ENCODE results near the gene GEN1. TPM values are rescaled to one million over a fixed set of nuclear protein-coding genes. Genes with fewer than 3 reads are reported as not detected.

GEN1 gene
- total RNA-seq, 1 donor, result 8.3 TPM

GRCh38 chr2:17827785-17828184, 73.8 kb downstream of the GEN1 start:
- H2AFZ ChIP-seq (ENCODE audit: low read length), result no peak overlapping the region
- H3K36me3 ChIP-seq (ENCODE audit: insufficient read depth, low read length), result no peaks in the 10 kb centered on the region
- TF ChIP-seq, protein P1, sequence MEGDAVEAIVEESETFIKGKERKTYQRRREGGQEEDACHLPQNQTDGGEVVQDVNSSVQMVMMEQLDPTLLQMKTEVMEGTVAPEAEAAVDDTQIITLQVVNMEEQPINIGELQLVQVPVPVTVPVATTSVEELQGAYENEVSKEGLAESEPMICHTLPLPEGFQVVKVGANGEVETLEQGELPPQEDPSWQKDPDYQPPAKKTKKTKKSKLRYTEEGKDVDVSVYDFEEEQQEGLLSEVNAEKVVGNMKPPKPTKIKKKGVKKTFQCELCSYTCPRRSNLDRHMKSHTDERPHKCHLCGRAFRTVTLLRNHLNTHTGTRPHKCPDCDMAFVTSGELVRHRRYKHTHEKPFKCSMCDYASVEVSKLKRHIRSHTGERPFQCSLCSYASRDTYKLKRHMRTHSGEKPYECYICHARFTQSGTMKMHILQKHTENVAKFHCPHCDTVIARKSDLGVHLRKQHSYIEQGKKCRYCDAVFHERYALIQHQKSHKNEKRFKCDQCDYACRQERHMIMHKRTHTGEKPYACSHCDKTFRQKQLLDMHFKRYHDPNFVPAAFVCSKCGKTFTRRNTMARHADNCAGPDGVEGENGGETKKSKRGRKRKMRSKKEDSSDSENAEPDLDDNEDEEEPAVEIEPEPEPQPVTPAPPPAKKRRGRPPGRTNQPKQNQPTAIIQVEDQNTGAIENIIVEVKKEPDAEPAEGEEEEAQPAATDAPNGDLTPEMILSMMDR (IDR thresholded peaks at IDR 0.05; ENCODE audit: extremely low read depth, low read depth, low read length), result no peak
- H3K4me3 ChIP-seq (ENCODE audit: insufficient read depth, low read length), result no peak overlapping the region
- H3K4me1 ChIP-seq (ENCODE audit: insufficient read depth, low read length), result peaks cover 3% of the 10 kb centered on the region
- H3K9me3 ChIP-seq (ENCODE audit: low read depth, low read length), result no peaks in the 10 kb centered on the region
- DNase-seq (ENCODE audit: insufficient read length, low spot score, missing footprints), result no peak
- no peak overlapping the region for H3K4me2 ChIP-seq (ENCODE audit: insufficient read depth, low read length)
- H3K27me3 ChIP-seq (ENCODE audit: insufficient read depth, low read length), result peaks cover 13% of the 10 kb centered on the region
- no peaks in the 10 kb centered on the region for H3K79me2 ChIP-seq (ENCODE audit: insufficient read depth, low read length)
- H3K27ac ChIP-seq (ENCODE audit: low read depth, low read length), result no peak overlapping the region
- no peaks in the 10 kb centered on the region for H4K20me1 ChIP-seq (ENCODE audit: insufficient read depth, low read length)

GRCh38 chr2:17830053-17831034, 76.4 kb downstream of the GEN1 start:
- H3K4me2 ChIP-seq (ENCODE audit: insufficient read depth, low read length), result peak overlapping the region; percentile 73
- DNase-seq (ENCODE audit: insufficient read length, low spot score, missing footprints), result peak; percentile 79
- peaks cover 13% of the 10 kb centered on the region for H3K27me3 ChIP-seq (ENCODE audit: insufficient read depth, low read length)
- H3K79me2 ChIP-seq (ENCODE audit: insufficient read depth, low read length), result no peaks in the 10 kb centered on the region
- TF ChIP-seq, protein P1 (IDR thresholded peaks at IDR 0.05; ENCODE audit: extremely low read depth, low read depth, low read length), result peak; percentile 93
- peaks cover 3% of the 10 kb centered on the region for H3K4me1 ChIP-seq (ENCODE audit: insufficient read depth, low read length)
- H4K20me1 ChIP-seq (ENCODE audit: insufficient read depth, low read length), result no peaks in the 10 kb centered on the region
- peak overlapping the region; percentile 85 for H2AFZ ChIP-seq (ENCODE audit: low read length)
- H3K4me3 ChIP-seq (ENCODE audit: insufficient read depth, low read length), result peak overlapping the region; percentile 57
- no peak overlapping the region for H3K27ac ChIP-seq (ENCODE audit: low read depth, low read length)
- no peaks in the 10 kb centered on the region for H3K36me3 ChIP-seq (ENCODE audit: insufficient read depth, low read length)
- no peaks in the 10 kb centered on the region for H3K9me3 ChIP-seq (ENCODE audit: low read depth, low read length)

DNA sequence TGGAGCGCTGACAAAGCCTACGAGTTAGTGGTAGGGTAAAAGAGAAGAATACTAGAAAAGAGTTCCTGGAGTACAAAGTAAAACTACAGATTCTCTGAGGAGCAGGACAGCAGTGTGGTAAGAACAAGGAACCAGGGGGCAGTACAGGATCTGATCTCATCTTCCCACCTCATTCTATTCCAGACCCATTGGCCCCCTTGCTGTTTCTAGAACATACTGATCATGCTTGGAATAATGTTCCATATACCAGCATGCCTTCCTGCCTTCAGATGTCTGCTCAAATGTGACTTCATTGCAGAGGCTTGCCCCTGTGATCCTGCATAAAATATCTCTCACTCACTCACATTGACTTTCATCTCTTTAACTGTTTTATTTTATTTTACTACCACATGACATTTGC, 81.6 kb downstream of the GEN1 start:
- H3K36me3 ChIP-seq (ENCODE audit: insufficient read depth, low read length), result no peaks in the 10 kb centered on the region
- H4K20me1 ChIP-seq (ENCODE audit: insufficient read depth, low read length), result no peaks in the 10 kb centered on the region
- no peaks in the 10 kb centered on the region for H3K4me1 ChIP-seq (ENCODE audit: insufficient read depth, low read length)
- H3K4me3 ChIP-seq (ENCODE audit: insufficient read depth, low read length), result no peak overlapping the region
- DNase-seq (ENCODE audit: insufficient read length, low spot score, missing footprints), result no peak
- no peaks in the 10 kb centered on the region for H3K79me2 ChIP-seq (ENCODE audit: insufficient read depth, low read length)
- TF ChIP-seq, protein P1 (IDR thresholded peaks at IDR 0.05; ENCODE audit: extremely low read depth, low read depth, low read length), result no peak
- H3K27me3 ChIP-seq (ENCODE audit: insufficient read depth, low read length), result no peaks in the 10 kb centered on the region
- H2AFZ ChIP-seq (ENCODE audit: low read length), result no peak overlapping the region
- H3K9me3 ChIP-seq (ENCODE audit: low read depth, low read length), result no peaks in the 10 kb centered on the region
- H3K27ac ChIP-seq (ENCODE audit: low read depth, low read length), result no peak overlapping the region
- no peak overlapping the region for H3K4me2 ChIP-seq (ENCODE audit: insufficient read depth, low read length)

Other genes starting within 250 kb of the GEN1 start
- gene RAD51AP2, start 235.7 kb upstream of the GEN1 start, total RNA-seq, result not detected in 2 replicates
- 0.29 and 0.36 TPM in 2 replicates for gene VSNL1, start 213.4 kb upstream of the GEN1 start, total RNA-seq
- 22.4 and 25.3 TPM in 2 replicates for gene SMC6, start 328 bp upstream of the GEN1 start, total RNA-seq
- gene MSGN1, start 62.3 kb downstream of the GEN1 start, total RNA-seq, result not detected in 2 replicates
- 1.8 and 2.7 TPM in 2 replicates for gene KCNS3, start 124.5 kb downstream of the GEN1 start, total RNA-seq

Measured in osteoblast (primary cell).